A549 (cell line): ENCODE measurements around the gene CPPED1. TPM values are rescaled to one million over a fixed set of nuclear protein-coding genes. Genes with fewer than 3 reads are reported as not detected.

Experiments
- ATAC-seq, 2 experiments: fragments of 200-7000 bp in 1 of 2; fragments of >200 bp in 1 of 2; cut with Nextera tagmentation in 1 of 2; cut with Tn5 transposase in 1 of 2; 3 replicates each; pipeline versions ENCODE4 v1.8.0 to v1.9.1; 2018 to 2020; ENCODE audit warnings: mild to moderate bottlenecking in 1 of 2, moderate library complexity in 1 of 2
- CTCF ChIA-PET: fragments of 300-600 bp; sonication (Branson Sonifier 250); formaldehyde crosslinking; extraction: SDS; loops from one replicate; lab custom pipeline; 2021; ENCODE audit warnings: antibody characterized with exemption, inconsistent platforms; lab: Yijun Ruan, JAX
- POLR2A ChIA-PET: fragments of 350-600 bp; formaldehyde crosslinking; extraction: SDS; loops from one replicate; lab custom pipeline; 2021; ENCODE audit warnings: antibody characterized with exemption, inconsistent platforms; lab: Yijun Ruan, JAX
- DNase-seq, 2 experiments: peaks; one replicate each; pipeline versions ENCODE4 v3.0.0 to v3.0.0-alpha.2; 2011 to 2016; ENCODE audit warnings: low read depth in 1 of 2, low spot score in 1 of 2
- FAIRE-seq: peaks from 2 replicates; lab custom pipeline; 2011; peaks lifted over from hg19 to GRCh38; lab: Jason Lieb, UNC
- H3K27ac ChIP-seq, 2 experiments: fragments of >200 bp; sonication (Bioruptor Twin); formaldehyde crosslinking; 3 replicates each; pipeline ENCODE4 v1.5.1; 2016 to 2017
- H3K4me1 ChIP-seq: fragments of >200 bp; sonication (Bioruptor Twin); formaldehyde crosslinking; 3 replicates; pipeline ENCODE4 v1.6.1; 2016
- H3K4me2 ChIP-seq: fragments of >200 bp; sonication (Bioruptor Twin); formaldehyde crosslinking; 3 replicates; pipeline ENCODE4 v1.6.1; 2016
- H3K4me3 ChIP-seq: fragments of >200 bp; sonication (Bioruptor Twin); formaldehyde crosslinking; 3 replicates; pipeline ENCODE4 v1.5.1; 2016
- H3K9me3 ChIP-seq: fragments of >200 bp; sonication (Bioruptor Twin); formaldehyde crosslinking; 3 replicates; pipeline ENCODE4 v1.6.1; 2016
- CBX2 ChIP-seq: fragments of 200-600 bp; sonication (generic); IDR thresholded peaks from 2 replicates; pipeline ENCODE4 v1.6.1; 2016; ENCODE audit warnings: low read depth, mild to moderate bottlenecking, borderline replicate concordance
- CEBPB ChIP-seq, 2 experiments: fragments of >200 bp in 1 of 2; sonication (Bioruptor Twin) in 1 of 2; formaldehyde crosslinking in 1 of 2; IDR thresholded peaks; 2 replicates each; pipeline ENCODE4 v1.6.1; 2012 to 2016
- CHD4 ChIP-seq: fragments of 200-600 bp; sonication (generic); IDR thresholded peaks from 2 replicates; pipeline ENCODE4 v1.6.1; 2016; ENCODE audit warnings: antibody characterized with exemption, mild to moderate bottlenecking, borderline replicate concordance
- FOSB ChIP-seq: fragments of 250-450 bp; sonication (Bioruptor Pico); IDR thresholded peaks from 2 replicates; pipeline ENCODE4 v1.5.0; 2020; ENCODE audit warnings: mild to moderate bottlenecking, moderate library complexity
- FOSL2 ChIP-seq, 2 experiments: fragments of 450-650 bp in 1 of 2; fragments of >200 bp in 1 of 2; sonication (Bioruptor Twin) in 1 of 2; formaldehyde crosslinking; IDR thresholded peaks; 2 replicates each; pipeline versions ENCODE4 v1.5.0 to v1.6.1; 2016 to 2020; ENCODE audit warnings: mild to moderate bottlenecking in 1 of 2, moderate library complexity in 1 of 2
- FOXS1 ChIP-seq: fragments of 250-450 bp; sonication (Bioruptor Pico); IDR thresholded peaks from 2 replicates; pipeline ENCODE4 v1.5.0; 2020; ENCODE audit warnings: mild to moderate bottlenecking, moderate library complexity
- HOXA7 ChIP-seq: fragments of 250-450 bp; sonication (Bioruptor Pico); IDR thresholded peaks from 2 replicates; pipeline ENCODE4 v1.5.0; 2020; ENCODE audit warnings: mild to moderate bottlenecking, moderate library complexity
- JUNB ChIP-seq: fragments of >200 bp; sonication (Bioruptor Twin); formaldehyde crosslinking; IDR thresholded peaks from 2 replicates; pipeline ENCODE4 v1.6.1; 2016
- KDM1A ChIP-seq: fragments of 200-600 bp; sonication (generic); IDR thresholded peaks from 2 replicates; pipeline ENCODE4 v1.6.1; 2016; ENCODE audit warnings: low read depth, mild to moderate bottlenecking
- KDM5A ChIP-seq: fragments of 200-600 bp; sonication (generic); IDR thresholded peaks from 2 replicates; pipeline ENCODE4 v1.6.1; 2016; ENCODE audit warnings: antibody characterized with exemption, mild to moderate bottlenecking
- NR3C1 ChIP-seq: fragments of >200 bp; sonication (Bioruptor Twin); formaldehyde crosslinking; IDR thresholded peaks from 3 replicates; pipeline ENCODE4 v1.6.1; 2017
- POLR2A ChIP-seq: IDR thresholded peaks from 2 replicates; pipeline ENCODE4 v1.6.1; 2012; ENCODE audit warnings: mild to moderate bottlenecking, low read length
- RAD21 ChIP-seq, 2 experiments: fragments of >200 bp in 1 of 2; sonication (Bioruptor Twin) in 1 of 2; formaldehyde crosslinking in 1 of 2; IDR thresholded peaks in 1 of 2; conservative IDR thresholded peaks in 1 of 2; 2 replicates in 1 of 2; 3 replicates in 1 of 2; pipeline ENCODE4 v1.6.1; 2012 to 2018; ENCODE audit warnings: inconsistent platforms in 1 of 2
- SREBF2 ChIP-seq: fragments of 450-650 bp; IDR thresholded peaks from 2 replicates; pipeline ENCODE4 v1.6.1; 2014; ENCODE audit warnings: mild to moderate bottlenecking, moderate library complexity
- TFCP2L1 ChIP-seq: fragments of 250-450 bp; sonication (Bioruptor Pico); IDR thresholded peaks from 2 replicates; pipeline ENCODE4 v1.5.0; 2021; ENCODE audit warnings: mild to moderate bottlenecking
- WGBS: methylation state at CpG from one replicate; pipeline ENCODE4 v1.1.6; 2017; ENCODE audit errors: missing lambda C conversion rate; 5-methylcytosine and 5-hydroxymethylcytosine counted together
- polyA plus RNA-seq, 4 experiments: library from polyadenylated mRNA; depleted of rRNA in 3 of 4; stranded (reverse); fragments of >200 nt; fragmentation: RNase III in 1 of 4; extraction: RNeasy Plus Mini Kit Qiagen cat#74134 plus additional on column Dnase treatment in 1 of 4; gene quantifications; 2 replicates in 3 of 4; 3 replicates in 1 of 4; pipeline ENCODE4 v1.2.3, GENCODE V29; 2011 to 2017
- TF ChIP-seq, protein P1 (sequence below): fragments of 250-450 bp; sonication (Bioruptor Pico); IDR thresholded peaks from 2 replicates; pipeline ENCODE4 v1.5.0; 2020; ENCODE audit warnings: low read depth, mild to moderate bottlenecking, moderate library complexity
- TF ChIP-seq, protein P2 (sequence below): fragments of >200 bp; sonication (Bioruptor Twin); formaldehyde crosslinking; IDR thresholded peaks from 3 replicates; pipeline ENCODE4 v1.6.1; 2016
- TF ChIP-seq, protein P3 (sequence below): fragments of 150-350 bp; IDR thresholded peaks from 2 replicates; pipeline ENCODE4 v1.6.1; 2014; ENCODE audit warnings: low read depth, mild to moderate bottlenecking, low read length
- TF ChIP-seq, protein P4 (sequence below): fragments of >200 bp; sonication (Bioruptor Twin); formaldehyde crosslinking; IDR thresholded peaks from 2 replicates; pipeline ENCODE4 v1.6.1; 2016
- TF ChIP-seq, protein P5 (sequence below): fragments of 450-650 bp; IDR thresholded peaks from 2 replicates; pipeline ENCODE4 v1.6.1; 2014; ENCODE audit warnings: antibody characterized with exemption
- TF ChIP-seq, protein P6 (sequence below): fragments of >200 bp; sonication (Bioruptor Twin); formaldehyde crosslinking; IDR thresholded peaks from 3 replicates; pipeline ENCODE4 v1.5.1; 2016
- TF ChIP-seq, protein P7 (sequence below): IDR thresholded peaks from 2 replicates; pipeline ENCODE4 v1.6.1; 2012

Gene CPPED1
- polyA plus RNA-seq, 2 of the 4 experiments (the other 2 are of a cell fraction), result 16.1 to 30.5 TPM

DNA sequence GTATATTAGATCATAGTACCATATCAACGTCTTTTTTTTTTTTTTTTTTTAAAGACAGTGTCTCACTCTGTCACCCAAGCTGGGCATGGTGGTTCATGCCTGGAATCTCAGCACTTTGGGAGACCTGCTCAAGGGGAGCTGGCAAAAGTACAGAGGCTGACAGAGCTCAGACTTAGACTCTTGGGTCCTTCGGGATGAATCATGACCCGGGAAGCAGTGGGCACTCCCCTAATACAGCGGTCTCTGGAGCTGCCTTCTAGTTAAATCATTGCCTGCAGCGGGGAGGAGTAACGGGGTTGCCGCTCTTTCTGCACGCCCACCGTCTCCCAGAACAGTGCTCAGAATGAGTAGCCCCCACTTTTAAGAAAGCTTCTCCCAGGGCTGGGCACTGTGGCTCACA lies 174.4 kb downstream of the CPPED1 start:
- ATAC-seq, result peak; percentile 63 to 80; a peak in 4 of 6 replicates
- POLR2A ChIA-PET, result no interaction called here
- H3K4me1 ChIP-seq, result peaks cover 28% of the 10 kb centered on the region
- H3K27ac ChIP-seq, result peak overlapping the region; percentile 20 to 60; a peak in 5 of 6 replicates
- TF ChIP-seq NR3C1 (no peak), POLR2A (no peak), JUNB (no peak), CBX2 (no peak), RAD21 (conservative IDR thresholded peaks at IDR 0.05 in 1 of 2, IDR thresholded peaks at IDR 0.05 in 1 of 2) (no peak), KDM5A (no peak), FOXS1 (CRISPR knock-in tag) (no peak)
- TF ChIP-seq, protein P1, sequence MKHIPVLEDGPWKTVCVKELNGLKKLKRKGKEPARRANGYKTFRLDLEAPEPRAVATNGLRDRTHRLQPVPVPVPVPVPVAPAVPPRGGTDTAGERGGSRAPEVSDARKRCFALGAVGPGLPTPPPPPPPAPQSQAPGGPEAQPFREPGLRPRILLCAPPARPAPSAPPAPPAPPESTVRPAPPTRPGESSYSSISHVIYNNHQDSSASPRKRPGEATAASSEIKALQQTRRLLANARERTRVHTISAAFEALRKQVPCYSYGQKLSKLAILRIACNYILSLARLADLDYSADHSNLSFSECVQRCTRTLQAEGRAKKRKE (CRISPR knock-in tag), result no peak
- TF ChIP-seq, protein P2, sequence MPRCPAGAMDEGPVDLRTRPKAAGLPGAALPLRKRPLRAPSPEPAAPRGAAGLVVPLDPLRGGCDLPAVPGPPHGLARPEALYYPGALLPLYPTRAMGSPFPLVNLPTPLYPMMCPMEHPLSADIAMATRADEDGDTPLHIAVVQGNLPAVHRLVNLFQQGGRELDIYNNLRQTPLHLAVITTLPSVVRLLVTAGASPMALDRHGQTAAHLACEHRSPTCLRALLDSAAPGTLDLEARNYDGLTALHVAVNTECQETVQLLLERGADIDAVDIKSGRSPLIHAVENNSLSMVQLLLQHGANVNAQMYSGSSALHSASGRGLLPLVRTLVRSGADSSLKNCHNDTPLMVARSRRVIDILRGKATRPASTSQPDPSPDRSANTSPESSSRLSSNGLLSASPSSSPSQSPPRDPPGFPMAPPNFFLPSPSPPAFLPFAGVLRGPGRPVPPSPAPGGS, result no peak
- TF ChIP-seq, protein P3, sequence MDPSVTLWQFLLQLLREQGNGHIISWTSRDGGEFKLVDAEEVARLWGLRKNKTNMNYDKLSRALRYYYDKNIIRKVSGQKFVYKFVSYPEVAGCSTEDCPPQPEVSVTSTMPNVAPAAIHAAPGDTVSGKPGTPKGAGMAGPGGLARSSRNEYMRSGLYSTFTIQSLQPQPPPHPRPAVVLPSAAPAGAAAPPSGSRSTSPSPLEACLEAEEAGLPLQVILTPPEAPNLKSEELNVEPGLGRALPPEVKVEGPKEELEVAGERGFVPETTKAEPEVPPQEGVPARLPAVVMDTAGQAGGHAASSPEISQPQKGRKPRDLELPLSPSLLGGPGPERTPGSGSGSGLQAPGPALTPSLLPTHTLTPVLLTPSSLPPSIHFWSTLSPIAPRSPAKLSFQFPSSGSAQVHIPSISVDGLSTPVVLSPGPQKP, result no peak
- TF ChIP-seq, protein P4, sequence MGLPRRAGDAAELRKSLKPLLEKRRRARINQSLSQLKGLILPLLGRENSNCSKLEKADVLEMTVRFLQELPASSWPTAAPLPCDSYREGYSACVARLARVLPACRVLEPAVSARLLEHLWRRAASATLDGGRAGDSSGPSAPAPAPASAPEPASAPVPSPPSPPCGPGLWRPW, result no peak
- TF ChIP-seq, protein P5, sequence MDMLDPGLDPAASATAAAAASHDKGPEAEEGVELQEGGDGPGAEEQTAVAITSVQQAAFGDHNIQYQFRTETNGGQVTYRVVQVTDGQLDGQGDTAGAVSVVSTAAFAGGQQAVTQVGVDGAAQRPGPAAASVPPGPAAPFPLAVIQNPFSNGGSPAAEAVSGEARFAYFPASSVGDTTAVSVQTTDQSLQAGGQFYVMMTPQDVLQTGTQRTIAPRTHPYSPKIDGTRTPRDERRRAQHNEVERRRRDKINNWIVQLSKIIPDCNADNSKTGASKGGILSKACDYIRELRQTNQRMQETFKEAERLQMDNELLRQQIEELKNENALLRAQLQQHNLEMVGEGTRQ, result no peak
- TF ChIP-seq, all 56 proteins: peak for 0
- peak; percentile 17 to 67 for DNase-seq
- no peak for FAIRE-seq
- CTCF ChIA-PET, result interaction anchor here (0.7 kb wide), 1 partner anchor 78 kb away, joined by 3 read pairs; no protein-coding TSS in a partner anchor
- WGBS, result 35% methylated on average over 7 of the region's 9 CpGs
- H3K4me3 ChIP-seq, result no peak overlapping the region
- no peaks in the 10 kb centered on the region for H3K9me3 ChIP-seq
- H3K4me2 ChIP-seq, result peak overlapping the region; percentile 47

DNA sequence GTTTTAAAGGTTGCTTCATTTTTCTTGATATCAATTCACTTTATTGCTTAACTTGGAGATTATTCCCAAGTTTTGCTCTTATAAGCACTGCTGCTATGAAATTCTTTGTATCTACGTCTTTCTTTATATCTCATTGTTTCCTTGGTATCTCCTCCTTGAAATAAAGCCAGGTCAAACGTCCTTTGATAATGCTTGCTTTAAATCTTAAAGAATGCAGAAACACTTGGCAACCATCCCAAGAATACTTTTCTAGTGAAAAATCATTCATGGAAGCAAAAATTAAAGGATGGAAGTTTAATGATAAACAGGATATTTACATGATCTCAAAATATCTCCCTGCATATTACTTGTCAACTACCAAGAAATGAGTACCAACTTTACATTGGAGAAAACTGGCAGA lies 175.2 kb downstream of the CPPED1 start:
- CTCF ChIA-PET, result no interaction called here
- TF ChIP-seq TFCP2L1, result no peak
- TF ChIP-seq CEBPB (IDR thresholded peaks at IDR 0.05), result peak in 1 of 2 experiments; percentile 8; a peak in 1 of 4 replicates
- no peak for TF ChIP-seq HOXA7
- no peak for TF ChIP-seq SREBF2
- no peak for TF ChIP-seq KDM1A
- TF ChIP-seq JUNB, result no peak
- TF ChIP-seq NR3C1, result no peak
- no peak for DNase-seq

DNA sequence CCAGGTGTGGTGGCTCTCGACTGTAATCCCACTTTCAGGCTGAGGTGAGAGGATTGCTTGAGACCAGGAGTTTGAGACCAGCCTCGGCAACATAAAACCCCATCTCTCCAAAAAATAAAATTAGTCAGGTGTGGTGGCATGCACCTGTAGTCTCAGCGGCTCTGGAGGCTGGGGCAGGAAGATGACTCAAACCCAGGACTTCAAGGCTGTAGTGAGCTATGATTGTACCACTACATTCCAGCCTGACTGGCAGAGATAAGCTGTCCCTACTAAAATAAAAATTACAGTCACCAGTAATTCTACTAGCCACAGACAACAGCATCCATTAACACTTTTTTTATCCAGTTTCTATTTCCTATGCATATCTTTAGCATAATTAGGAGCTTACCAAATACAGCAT lies 176.3 kb downstream of the CPPED1 start:
- ATAC-seq (no peak), FAIRE-seq (no peak), DNase-seq (no peak)
- CTCF ChIA-PET, result interaction anchor here (1.2 kb wide), 1 partner anchor 9 kb away, joined by 5 read pairs; no protein-coding TSS in a partner anchor
- H3K9me3 ChIP-seq, result no peaks in the 10 kb centered on the region
- peak overlapping the region; percentile 47; the same call in 2 of the 3 replicates for H3K4me2 ChIP-seq
- WGBS, result 73% methylated on average over 3 of the region's 3 CpGs
- H3K4me3 ChIP-seq, result no peak overlapping the region
- peak overlapping the region; percentile 48 to 77; a peak in 4 of 6 replicates for H3K27ac ChIP-seq
- TF ChIP-seq FOSB (CRISPR knock-in tag) (no peak), FOSL2 (IDR thresholded peaks at IDR 0.05) (no peak), FOSL2 (CRISPR knock-in tag; IDR thresholded peaks at IDR 0.05) (no peak), CHD4 (no peak)
- TF ChIP-seq, protein P6, sequence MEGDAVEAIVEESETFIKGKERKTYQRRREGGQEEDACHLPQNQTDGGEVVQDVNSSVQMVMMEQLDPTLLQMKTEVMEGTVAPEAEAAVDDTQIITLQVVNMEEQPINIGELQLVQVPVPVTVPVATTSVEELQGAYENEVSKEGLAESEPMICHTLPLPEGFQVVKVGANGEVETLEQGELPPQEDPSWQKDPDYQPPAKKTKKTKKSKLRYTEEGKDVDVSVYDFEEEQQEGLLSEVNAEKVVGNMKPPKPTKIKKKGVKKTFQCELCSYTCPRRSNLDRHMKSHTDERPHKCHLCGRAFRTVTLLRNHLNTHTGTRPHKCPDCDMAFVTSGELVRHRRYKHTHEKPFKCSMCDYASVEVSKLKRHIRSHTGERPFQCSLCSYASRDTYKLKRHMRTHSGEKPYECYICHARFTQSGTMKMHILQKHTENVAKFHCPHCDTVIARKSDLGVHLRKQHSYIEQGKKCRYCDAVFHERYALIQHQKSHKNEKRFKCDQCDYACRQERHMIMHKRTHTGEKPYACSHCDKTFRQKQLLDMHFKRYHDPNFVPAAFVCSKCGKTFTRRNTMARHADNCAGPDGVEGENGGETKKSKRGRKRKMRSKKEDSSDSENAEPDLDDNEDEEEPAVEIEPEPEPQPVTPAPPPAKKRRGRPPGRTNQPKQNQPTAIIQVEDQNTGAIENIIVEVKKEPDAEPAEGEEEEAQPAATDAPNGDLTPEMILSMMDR, result no peak
- TF ChIP-seq, protein P7, sequence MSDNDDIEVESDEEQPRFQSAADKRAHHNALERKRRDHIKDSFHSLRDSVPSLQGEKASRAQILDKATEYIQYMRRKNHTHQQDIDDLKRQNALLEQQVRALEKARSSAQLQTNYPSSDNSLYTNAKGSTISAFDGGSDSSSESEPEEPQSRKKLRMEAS, result no peak
- POLR2A ChIA-PET, result no interaction called here
- H3K4me1 ChIP-seq, result peaks cover 28% of the 10 kb centered on the region

More for the DNA sequence above, 175.2 kb downstream of the CPPED1 start:
- peak overlapping the region; percentile 47 for H3K4me2 ChIP-seq
- no peaks in the 10 kb centered on the region for H3K9me3 ChIP-seq
- POLR2A ChIA-PET, result no interaction called here
- H3K4me3 ChIP-seq, result no peak overlapping the region
- ATAC-seq (no peak), FAIRE-seq (peak; percentile 72)
- peak overlapping the region; percentile 20 to 77; a peak in 5 of 6 replicates for H3K27ac ChIP-seq
- peaks cover 28% of the 10 kb centered on the region for H3K4me1 ChIP-seq
- 9% methylated on average over 2 of the region's 2 CpGs for WGBS
